Astrocyte (in vitro differentiated cells and primary cell): Measurements from ENCODE around the gene MASP1.

Experiments
- CTCF ChIP-seq: IDR thresholded peaks from 2 replicates; pipeline ENCODE4 v1.5.1; 2011; ENCODE audit warnings: low read depth, mild to moderate bottlenecking, inconsistent platforms, low read length, moderate library complexity; ENCODE audit not compliant: insufficient read depth
- EZH2 ChIP-seq: IDR thresholded peaks from 2 replicates; pipeline ENCODE4 v1.6.1; 2012; ENCODE audit warnings: mild to moderate bottlenecking, low read length, inconsistent platforms; ENCODE audit not compliant: insufficient read depth

GRCh38 chr3:187212705-187213104, 78.8 kb downstream of the MASP1 start:
- TF ChIP-seq CTCF (no peak), EZH2 (no peak)
